GM23248 (cell line): ENCODE measurements around the gene CHORDC1. TPM values are rescaled to one million over a fixed set of nuclear protein-coding genes. Genes with fewer than 3 reads are reported as not detected.
A peak's percentile ranks its signal among the peaks of the same experiment; 100 is the strongest.

Experiments
- DNase-seq: peaks from one replicate; pipeline ENCODE4 v3.0.0-alpha.2; 2015
- H2AFZ ChIP-seq: fragments of 200-600 bp; sonication (generic); 2 replicates; pipeline ENCODE4 v1.6.1; 2016; ENCODE audit warnings: antibody characterized with exemption
- H3F3A ChIP-seq: fragments of 200-600 bp; sonication (generic); 2 replicates; pipeline ENCODE4 v1.6.1; 2016; ENCODE audit warnings: mild to moderate bottlenecking, antibody characterized with exemption, mixed run types; ENCODE audit not compliant: insufficient read depth
- H3K27ac ChIP-seq: fragments of 200-600 bp; sonication (generic); 2 replicates; pipeline ENCODE4 v1.5.1; 2016; ENCODE audit warnings: mild to moderate bottlenecking
- H3K27me3 ChIP-seq: fragments of 200-600 bp; sonication (generic); replicated peaks from 2 replicates; pipeline ENCODE4 v1.6.1; 2016; ENCODE audit warnings: mild to moderate bottlenecking; ENCODE audit not compliant: insufficient read depth
- H3K36me3 ChIP-seq: fragments of 200-600 bp; sonication (generic); 2 replicates; pipeline ENCODE4 v1.6.1; 2016; ENCODE audit warnings: low read depth, mild to moderate bottlenecking
- H3K4me1 ChIP-seq: fragments of 200-600 bp; sonication (generic); 2 replicates; pipeline ENCODE4 v1.6.1; 2016; ENCODE audit warnings: mild to moderate bottlenecking; ENCODE audit not compliant: insufficient read depth
- H3K4me2 ChIP-seq: fragments of 200-600 bp; sonication (generic); one replicate; pipeline ENCODE4 v1.6.1; 2016; ENCODE audit warnings: mild to moderate bottlenecking; ENCODE audit not compliant: unreplicated experiment
- H3K4me3 ChIP-seq: fragments of 200-600 bp; sonication (generic); 2 replicates; pipeline ENCODE4 v1.5.1; 2016; ENCODE audit warnings: mild to moderate bottlenecking
- H3K79me2 ChIP-seq: fragments of 200-600 bp; sonication (generic); 2 replicates; pipeline ENCODE4 v1.6.1; 2016; ENCODE audit warnings: mild to moderate bottlenecking; ENCODE audit not compliant: insufficient read depth
- H3K9ac ChIP-seq: fragments of 200-600 bp; sonication (generic); 2 replicates; pipeline ENCODE4 v1.6.1; 2016; ENCODE audit warnings: mild to moderate bottlenecking
- H3K9me2 ChIP-seq: fragments of 200-600 bp; sonication (generic); 2 replicates; pipeline ENCODE4 v1.6.1; 2016; ENCODE audit warnings: mixed run types, mild to moderate bottlenecking, moderate library complexity; ENCODE audit not compliant: insufficient read depth
- H3K9me3 ChIP-seq: fragments of 200-600 bp; sonication (generic); one replicate; pipeline ENCODE4 v1.6.1; 2017; ENCODE audit warnings: low read depth
- H4K20me1 ChIP-seq: fragments of 200-600 bp; sonication (generic); 2 replicates; pipeline ENCODE4 v1.6.0; 2016; ENCODE audit not compliant: insufficient read depth
- EZH2 ChIP-seq: fragments of 200-600 bp; sonication (generic); IDR thresholded peaks from 2 replicates; pipeline ENCODE4 v1.6.1; 2018; ENCODE audit warnings: antibody characterized with exemption, mild to moderate bottlenecking; ENCODE audit not compliant: insufficient read depth, poor library complexity, severe bottlenecking
- EZH2phosphoT487 ChIP-seq: fragments of 200-600 bp; sonication (generic); IDR thresholded peaks from 2 replicates; pipeline ENCODE4 v1.6.1; 2018; ENCODE audit warnings: antibody characterized with exemption, moderate library complexity, mild to moderate bottlenecking, low read depth; ENCODE audit not compliant: insufficient read depth
- WGBS, 2 experiments: methylation state at CpG; one replicate each; pipeline ENCODE4 v1.1.6; 2015 to 2017; ENCODE audit warnings: low lambda C conversion rate in 2 of 2, low coverage in 1 of 2; ENCODE audit errors: missing lambda C conversion rate in 2 of 2; 5-methylcytosine and 5-hydroxymethylcytosine counted together
- in situ Hi-C: fragments of 300-500 bp; cut with MboI; formaldehyde crosslinking; loops from 2 replicates; pipeline ENCODE4 v1.15.0; 2020
- polyA plus RNA-seq: library from polyadenylated mRNA; unstranded; fragments of >200 nt; fragmentation: Nextera tagmentation; extraction: Ambion mirVana; gene quantifications from 2 replicates; pipeline ENCODE4 v1.2.1, GENCODE V29; 2016
- total RNA-seq: library from RNA; depleted of rRNA; stranded (reverse); fragments of >200 nt; shearing (Covaris generic); gene quantifications from 2 replicates; pipeline ENCODE4 v1.2.3, GENCODE V29; 2014

Gene CHORDC1
- total and polyA plus RNA-seq, 2 experiments from 2014 or later: 14.5 to 35.6 TPM

DNA sequence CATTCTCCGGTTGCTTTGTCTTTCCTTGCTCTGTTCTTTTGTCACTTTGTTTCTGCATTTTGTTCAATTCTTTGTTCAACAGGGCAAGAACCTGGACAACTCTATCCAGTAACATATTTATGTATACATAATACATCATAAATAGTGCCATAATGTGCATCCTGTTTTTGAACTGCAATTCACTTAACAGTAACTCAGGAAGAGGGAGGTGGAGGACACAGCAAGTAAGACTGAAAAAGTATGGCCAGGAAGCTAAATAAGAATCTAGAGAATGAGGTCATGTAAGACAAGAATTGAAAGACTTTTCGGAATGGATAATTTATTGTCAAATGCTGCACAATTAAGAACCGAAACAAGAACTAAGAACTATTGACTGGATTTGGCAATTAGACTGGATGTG, 29.2 kb upstream of the CHORDC1 start:
- Histone ChIP-seq H3K79me2 (no peaks in the 10 kb centered on the region), H2AFZ (no peak overlapping the region), H3K27me3 (no peaks in the 10 kb centered on the region), H3F3A (no peaks in the 10 kb centered on the region), H3K4me2 (no peak overlapping the region), H3K4me1 (no peaks in the 10 kb centered on the region), H3K9me2 (no peaks in the 10 kb centered on the region), H3K27ac (no peak overlapping the region), H3K36me3 (no peaks in the 10 kb centered on the region), H4K20me1 (no peaks in the 10 kb centered on the region), H3K4me3 (no peak overlapping the region), H3K9ac (no peak overlapping the region), H3K9me3 (no peaks in the 10 kb centered on the region)
- no peak for DNase-seq
- in situ Hi-C loops: no loop called here
- TF ChIP-seq EZH2phosphoT487: no peak
- TF ChIP-seq EZH2: no peak
- WGBS, 2 experiments: 16 to 17% methylated on average over 3 of the region's 3 CpGs

GRCh38 chr11:90251599-90251998, 28.8 kb upstream of the CHORDC1 start:
- H3K4me2 ChIP-seq: no peak overlapping the region
- no peaks in the 10 kb centered on the region for H3K79me2 ChIP-seq
- H3K9me2 ChIP-seq: no peaks in the 10 kb centered on the region
- no peaks in the 10 kb centered on the region for H4K20me1 ChIP-seq
- H3F3A ChIP-seq: no peaks in the 10 kb centered on the region
- 11 to 16% methylated on average over 2 of the region's 2 CpGs for WGBS, 2 experiments
- no peak overlapping the region for H3K9ac ChIP-seq
- no peaks in the 10 kb centered on the region for H3K4me1 ChIP-seq
- in situ Hi-C loops: no loop called here
- H3K27me3 ChIP-seq: no peaks in the 10 kb centered on the region
- no peak overlapping the region for H3K27ac ChIP-seq
- DNase-seq: no peak
- H2AFZ ChIP-seq: no peak overlapping the region; the same call in 1 of the 2 replicates
- H3K36me3 ChIP-seq: no peaks in the 10 kb centered on the region
- TF ChIP-seq EZH2: no peak
- TF ChIP-seq EZH2phosphoT487: no peak
- no peak overlapping the region for H3K4me3 ChIP-seq
- H3K9me3 ChIP-seq: no peaks in the 10 kb centered on the region

DNA sequence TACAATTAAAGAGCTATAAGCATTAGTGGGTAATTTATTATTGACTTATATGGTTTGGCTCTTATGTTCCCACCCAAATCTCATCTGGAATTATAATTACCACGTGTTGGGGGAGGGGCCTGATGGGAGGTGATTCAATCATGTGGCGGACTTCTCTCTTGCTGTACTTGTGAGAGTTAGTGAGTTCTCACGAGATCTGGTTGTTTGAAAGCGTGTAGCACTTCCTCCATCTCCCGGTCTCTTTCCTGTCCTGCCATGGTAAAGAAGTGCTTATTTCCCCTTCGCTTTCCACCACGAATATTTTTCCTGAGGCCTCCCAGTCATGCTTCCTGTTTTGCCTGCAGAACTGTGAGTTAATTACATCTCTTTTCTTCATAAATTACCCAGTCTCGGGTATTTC, 28.1 kb upstream of the CHORDC1 start:
- no peaks in the 10 kb centered on the region for H3K27me3 ChIP-seq
- H3K4me3 ChIP-seq: no peak overlapping the region
- no peak overlapping the region for H3K4me2 ChIP-seq
- 26 to 30% methylated on average over 8 of the region's 8 CpGs for WGBS, 2 experiments
- TF ChIP-seq EZH2phosphoT487 (no peak), EZH2 (no peak)
- peak; percentile 4 for DNase-seq
- no peak overlapping the region for H3K9ac ChIP-seq
- no peaks in the 10 kb centered on the region for H3K9me3 ChIP-seq
- peak overlapping the region; percentile 51; the same call in 1 of the 2 replicates for H2AFZ ChIP-seq
- no peaks in the 10 kb centered on the region for H3K36me3 ChIP-seq
- H3F3A ChIP-seq: no peaks in the 10 kb centered on the region
- no peaks in the 10 kb centered on the region for H3K79me2 ChIP-seq
- H3K9me2 ChIP-seq: no peaks in the 10 kb centered on the region
- H4K20me1 ChIP-seq: no peaks in the 10 kb centered on the region
- H3K4me1 ChIP-seq: no peaks in the 10 kb centered on the region
- H3K27ac ChIP-seq: no peak overlapping the region
- in situ Hi-C loops: no loop called here

DNA sequence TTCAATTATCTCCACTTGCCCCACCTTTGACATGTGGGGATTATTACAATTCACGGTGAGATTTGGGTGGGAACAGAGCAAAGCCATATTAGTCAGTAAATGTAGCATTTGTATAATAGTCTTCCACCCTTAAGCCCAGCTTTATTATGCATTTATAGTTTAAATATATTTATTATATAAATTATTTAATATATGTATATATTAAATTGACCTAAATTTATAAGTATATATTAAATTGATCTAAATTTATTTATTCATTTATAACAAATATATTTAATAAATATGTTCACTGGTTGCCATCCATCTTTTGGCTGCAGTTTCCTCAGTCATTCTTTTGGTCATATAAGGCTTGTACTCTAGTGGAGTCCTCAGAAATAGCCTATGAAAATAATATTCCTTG, 23.6 kb upstream of the CHORDC1 start:
- H3K79me2 ChIP-seq: no peaks in the 10 kb centered on the region
- H3K27ac ChIP-seq: no peak overlapping the region
- 26 to 38% methylated on average over 1 of the region's 1 CpG for WGBS, 2 experiments
- no peak overlapping the region for H2AFZ ChIP-seq
- H3K4me2 ChIP-seq: no peak overlapping the region
- H3K9me3 ChIP-seq: no peaks in the 10 kb centered on the region
- H3F3A ChIP-seq: no peaks in the 10 kb centered on the region
- no peak for DNase-seq
- no peaks in the 10 kb centered on the region for H3K4me1 ChIP-seq
- in situ Hi-C loops: no loop called here
- no peaks in the 10 kb centered on the region for H3K9me2 ChIP-seq
- H4K20me1 ChIP-seq: no peaks in the 10 kb centered on the region; the same call in 1 of the 2 replicates
- no peaks in the 10 kb centered on the region for H3K36me3 ChIP-seq
- no peak overlapping the region for H3K9ac ChIP-seq
- H3K27me3 ChIP-seq: peaks cover 7% of the 10 kb centered on the region
- TF ChIP-seq EZH2phosphoT487: no peak
- no peak for TF ChIP-seq EZH2
- H3K4me3 ChIP-seq: no peak overlapping the region

DNA sequence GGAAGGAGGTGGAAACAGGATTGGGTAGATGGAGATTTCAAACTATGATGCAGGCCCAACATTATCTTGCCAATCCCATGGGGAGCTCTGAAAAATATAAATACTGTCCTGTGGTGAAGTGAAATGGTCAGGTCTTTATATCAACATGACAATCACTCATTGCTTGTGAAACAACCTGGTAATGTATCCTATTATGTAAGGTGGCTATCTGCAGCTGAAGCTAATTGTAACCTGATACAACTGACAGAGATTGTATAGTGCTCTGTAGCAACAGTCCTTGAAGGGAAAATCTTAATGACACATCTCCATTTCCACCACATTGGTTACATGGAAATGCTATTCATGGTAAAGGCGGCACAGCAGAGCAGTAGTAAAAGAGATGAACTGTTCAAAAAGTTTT, 20.7 kb upstream of the CHORDC1 start:
- no peaks in the 10 kb centered on the region for H3K36me3 ChIP-seq
- H3K9ac ChIP-seq: no peak overlapping the region
- no peaks in the 10 kb centered on the region for H3K4me1 ChIP-seq
- H3K4me2 ChIP-seq: no peak overlapping the region
- peaks cover 7% of the 10 kb centered on the region for H3K27me3 ChIP-seq
- in situ Hi-C loops: no loop called here
- H2AFZ ChIP-seq: no peak overlapping the region
- no peak overlapping the region for H3K4me3 ChIP-seq
- 18 to 23% methylated on average over 1 of the region's 1 CpG for WGBS, 2 experiments
- H3K9me3 ChIP-seq: no peaks in the 10 kb centered on the region
- TF ChIP-seq EZH2 (no peak), EZH2phosphoT487 (no peak)
- no peaks in the 10 kb centered on the region for H3K9me2 ChIP-seq
- H3K27ac ChIP-seq: no peak overlapping the region
- DNase-seq: no peak
- no peaks in the 10 kb centered on the region; the same call in 1 of the 2 replicates for H4K20me1 ChIP-seq
- H3K79me2 ChIP-seq: no peaks in the 10 kb centered on the region
- no peaks in the 10 kb centered on the region for H3F3A ChIP-seq
